LNCaP clone FGC (cell line): ENCODE data around the gene NME5.

Experiments
- DNase-seq: peaks from one replicate; pipeline ENCODE4 v3.0.0-alpha.2; 2011; ENCODE audit warnings: low read depth
- H3K4me3 ChIP-seq: 2 replicates; pipeline ENCODE4 v1.5.1; 2011; ENCODE audit warnings: mild to moderate bottlenecking, low read depth, low read length, control low read depth
- TF ChIP-seq, protein P1 (sequence below): IDR thresholded peaks from 2 replicates; pipeline ENCODE4 v1.5.1; 2012; ENCODE audit warnings: mild to moderate bottlenecking; ENCODE audit not compliant: control insufficient read depth, insufficient read depth; ENCODE audit errors: extremely low read depth

NME5 gene

DNA sequence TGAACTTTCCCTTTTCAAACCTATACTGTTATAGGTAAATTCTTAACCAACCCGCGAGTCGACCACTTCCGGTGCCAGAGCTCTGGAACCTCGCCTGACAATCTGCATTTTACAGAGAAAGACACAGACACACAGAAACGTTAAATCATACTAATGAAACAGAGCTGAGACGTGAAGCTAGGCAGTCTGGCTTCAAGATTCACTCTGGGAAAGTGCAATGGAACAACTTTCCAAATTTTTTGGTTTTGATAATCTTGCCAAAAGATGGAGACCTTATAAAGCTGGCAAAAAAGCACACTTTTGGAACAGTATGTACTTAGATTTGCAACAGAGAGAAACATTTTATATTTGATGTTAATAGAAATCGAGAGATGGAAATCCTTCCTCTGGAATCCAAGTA is 71.3 kb downstream of the NME5 start:
- TF ChIP-seq, protein P1, sequence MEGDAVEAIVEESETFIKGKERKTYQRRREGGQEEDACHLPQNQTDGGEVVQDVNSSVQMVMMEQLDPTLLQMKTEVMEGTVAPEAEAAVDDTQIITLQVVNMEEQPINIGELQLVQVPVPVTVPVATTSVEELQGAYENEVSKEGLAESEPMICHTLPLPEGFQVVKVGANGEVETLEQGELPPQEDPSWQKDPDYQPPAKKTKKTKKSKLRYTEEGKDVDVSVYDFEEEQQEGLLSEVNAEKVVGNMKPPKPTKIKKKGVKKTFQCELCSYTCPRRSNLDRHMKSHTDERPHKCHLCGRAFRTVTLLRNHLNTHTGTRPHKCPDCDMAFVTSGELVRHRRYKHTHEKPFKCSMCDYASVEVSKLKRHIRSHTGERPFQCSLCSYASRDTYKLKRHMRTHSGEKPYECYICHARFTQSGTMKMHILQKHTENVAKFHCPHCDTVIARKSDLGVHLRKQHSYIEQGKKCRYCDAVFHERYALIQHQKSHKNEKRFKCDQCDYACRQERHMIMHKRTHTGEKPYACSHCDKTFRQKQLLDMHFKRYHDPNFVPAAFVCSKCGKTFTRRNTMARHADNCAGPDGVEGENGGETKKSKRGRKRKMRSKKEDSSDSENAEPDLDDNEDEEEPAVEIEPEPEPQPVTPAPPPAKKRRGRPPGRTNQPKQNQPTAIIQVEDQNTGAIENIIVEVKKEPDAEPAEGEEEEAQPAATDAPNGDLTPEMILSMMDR, result no peak
- no peak for DNase-seq
- no peak overlapping the region for H3K4me3 ChIP-seq
